Activated CD4-positive, alpha-beta T cell treated with anti-CD3 and anti-CD28 coated beads, Interleukin-2, amount 50 U/mL, for 1 hour (primary cell): ENCODE results near the gene DGKB.

Experiments
- DNase-seq: peaks from one replicate; pipeline ENCODE4 v3.0.0-alpha.2; 2020

The DGKB gene

DNA sequence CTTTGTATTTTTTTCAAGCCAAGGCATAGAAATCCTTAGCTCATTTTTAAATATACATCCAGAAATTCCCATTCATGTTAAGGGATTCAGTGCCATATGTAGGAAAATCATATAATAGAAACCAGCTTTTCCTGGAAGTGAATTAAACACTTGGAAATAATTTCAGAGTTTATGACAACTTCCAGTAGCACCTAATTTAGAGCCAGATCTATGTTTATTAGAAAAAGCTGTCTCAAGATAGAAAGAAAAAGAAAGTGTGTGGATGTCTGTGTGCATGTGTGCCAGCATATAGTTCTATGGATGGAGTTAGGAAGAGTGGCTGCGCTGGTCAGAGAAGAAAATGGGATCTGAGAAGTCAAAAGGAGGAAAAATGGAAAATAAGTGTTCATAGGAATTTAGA lies 225.7 kb downstream of the DGKB start:
- no peak for DNase-seq

DNA sequence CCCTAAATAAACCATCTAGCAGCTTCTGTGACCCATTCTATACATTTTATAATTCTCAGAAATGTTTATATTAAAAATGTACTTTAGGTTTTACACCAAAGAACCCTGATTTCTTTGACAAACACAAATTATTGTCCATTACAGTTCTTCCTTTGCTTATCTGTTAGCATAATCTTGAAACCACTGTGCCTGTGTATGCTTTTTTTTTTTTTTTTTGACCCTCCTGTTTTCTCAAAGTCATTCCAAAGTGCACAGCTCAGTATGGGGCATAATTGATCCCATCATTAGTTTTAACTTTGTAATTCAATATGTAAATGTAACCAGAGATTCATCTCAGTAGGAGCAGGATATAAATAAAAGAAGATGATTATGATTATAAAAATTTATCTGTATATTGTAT lies 229.3 kb downstream of the DGKB start:
- no peak for DNase-seq

DNA sequence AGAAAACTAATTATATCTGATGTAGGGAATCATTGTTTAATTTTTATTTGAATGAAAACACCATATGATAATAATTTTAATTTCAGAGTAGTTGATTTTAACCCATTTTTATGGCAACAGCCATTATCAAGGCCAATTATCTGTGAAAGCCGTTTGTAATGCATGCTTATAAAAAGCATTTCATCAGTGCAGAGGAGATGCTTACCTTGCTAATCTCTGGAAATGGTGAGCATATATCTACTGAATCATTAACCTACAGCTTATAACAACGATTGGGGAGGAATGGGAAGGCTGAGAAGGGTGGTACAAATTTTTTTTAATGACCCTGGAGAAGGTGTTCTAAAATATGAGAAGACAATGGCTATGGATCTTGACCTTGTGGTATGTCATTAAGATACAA lies 235.6 kb downstream of the DGKB start:
- DNase-seq = no peak

DNA sequence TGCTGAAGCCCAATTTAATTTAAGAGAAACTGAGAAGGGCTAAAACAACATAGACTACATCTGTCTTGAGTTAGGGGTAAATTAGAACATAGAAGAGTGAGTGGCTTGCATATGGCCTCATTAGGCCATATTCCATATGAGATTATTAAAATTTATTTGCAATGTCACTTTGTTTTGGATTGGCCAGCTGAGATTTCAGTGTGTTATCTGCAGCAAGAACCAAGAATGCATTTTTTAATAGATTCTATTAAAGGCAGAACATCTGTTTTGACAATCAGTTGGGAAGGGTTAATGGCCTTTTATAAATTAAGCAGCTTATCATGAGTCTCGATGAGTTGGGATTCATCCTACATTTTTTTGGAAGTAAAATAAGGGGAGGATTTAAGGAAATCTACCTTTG lies 236.2 kb downstream of the DGKB start:
- DNase-seq = no peak

DNA sequence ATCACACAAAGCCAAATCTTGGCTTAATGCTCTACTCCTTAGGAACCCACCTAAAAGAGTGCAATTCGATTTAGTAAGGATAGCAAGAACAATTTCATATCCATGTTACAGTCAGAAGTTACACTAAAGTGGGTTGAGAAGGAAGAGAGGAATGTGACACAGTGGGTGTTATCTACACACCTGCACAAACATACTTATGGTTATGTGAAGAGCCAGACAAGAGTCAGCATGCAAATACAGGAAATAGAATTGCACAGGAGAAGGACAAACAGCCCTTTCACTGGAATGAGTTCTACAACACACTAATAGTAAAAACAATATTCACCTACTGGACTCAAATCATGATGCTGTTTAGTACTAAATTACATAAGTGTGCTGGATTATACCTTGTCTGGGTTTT lies 262.8 kb downstream of the DGKB start:
- no peak for DNase-seq

DNA sequence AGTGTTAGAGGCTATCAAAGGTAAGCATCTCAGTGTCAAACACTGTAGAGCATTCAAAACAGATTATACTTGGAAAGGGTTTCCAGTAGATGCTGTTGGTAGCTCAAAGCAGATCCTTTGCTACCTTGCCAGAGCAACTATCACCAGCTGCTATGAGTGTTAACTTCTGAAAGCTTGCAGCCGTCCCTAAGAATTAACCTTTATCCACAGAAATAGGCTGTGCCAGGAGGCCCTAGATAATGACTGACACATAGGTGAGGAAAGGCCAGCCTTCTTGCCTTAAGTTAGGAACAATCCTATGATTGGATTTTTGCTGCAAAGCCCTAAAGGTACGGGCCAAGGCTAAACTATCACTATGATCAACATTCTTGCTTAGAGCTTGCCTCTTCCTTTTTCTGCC lies 263.2 kb downstream of the DGKB start:
- no peak for DNase-seq

DNA sequence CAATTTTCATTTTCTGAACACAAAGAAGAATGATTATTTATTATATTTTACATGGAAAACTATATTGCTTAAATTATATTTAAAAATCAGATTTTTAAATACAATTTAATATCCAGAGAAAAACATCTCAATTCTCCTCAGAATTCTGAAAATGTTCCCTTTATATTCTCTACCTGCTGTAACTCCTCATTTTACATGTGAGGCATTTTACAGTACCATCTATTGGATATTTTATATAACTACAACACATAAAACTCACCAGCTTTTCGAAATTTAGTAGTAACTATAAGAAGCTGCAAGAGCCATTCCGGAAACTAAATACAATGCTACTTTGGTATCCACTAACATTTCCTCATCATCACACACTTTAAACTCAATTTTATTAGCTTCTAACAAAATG lies 264.6 kb downstream of the DGKB start:
- no peak for DNase-seq

DNA sequence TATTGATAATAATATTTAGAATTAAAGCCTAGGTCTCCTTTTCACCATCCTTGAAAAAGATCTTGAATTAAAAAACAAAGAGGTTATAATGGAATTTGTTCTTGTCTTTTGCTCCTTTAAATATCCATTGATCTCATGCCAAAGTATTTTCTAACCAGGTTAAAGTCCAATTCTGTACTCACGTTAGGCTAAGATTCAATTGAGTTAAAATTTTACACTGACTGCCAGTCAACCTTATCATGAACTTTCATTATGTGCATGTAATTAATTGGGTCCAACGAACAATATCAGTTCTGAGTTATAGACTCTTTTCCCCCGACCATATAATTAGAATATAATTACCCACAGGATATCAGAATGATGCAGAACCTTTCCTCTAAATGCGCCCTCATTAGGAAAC lies 266.6 kb downstream of the DGKB start:
- DNase-seq = no peak

DNA sequence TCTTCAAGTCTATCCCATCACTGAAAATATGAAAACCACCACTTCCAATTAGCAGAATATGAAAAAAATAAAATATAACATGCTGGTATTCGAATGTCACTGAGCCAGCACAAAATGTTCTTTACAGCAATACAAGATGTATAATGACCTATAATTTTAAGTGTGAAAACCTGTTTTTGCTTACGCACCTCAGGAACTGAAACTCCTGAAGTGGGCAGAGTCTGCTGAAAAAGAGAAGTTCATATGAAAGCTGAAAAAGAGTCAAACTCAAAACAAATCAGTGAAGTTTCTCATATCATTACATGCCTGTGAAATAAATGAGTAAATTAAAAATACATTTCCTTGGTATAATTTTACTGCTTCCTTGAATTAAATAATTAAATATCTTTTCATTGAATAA lies 272.5 kb downstream of the DGKB start:
- no peak for DNase-seq

DNA sequence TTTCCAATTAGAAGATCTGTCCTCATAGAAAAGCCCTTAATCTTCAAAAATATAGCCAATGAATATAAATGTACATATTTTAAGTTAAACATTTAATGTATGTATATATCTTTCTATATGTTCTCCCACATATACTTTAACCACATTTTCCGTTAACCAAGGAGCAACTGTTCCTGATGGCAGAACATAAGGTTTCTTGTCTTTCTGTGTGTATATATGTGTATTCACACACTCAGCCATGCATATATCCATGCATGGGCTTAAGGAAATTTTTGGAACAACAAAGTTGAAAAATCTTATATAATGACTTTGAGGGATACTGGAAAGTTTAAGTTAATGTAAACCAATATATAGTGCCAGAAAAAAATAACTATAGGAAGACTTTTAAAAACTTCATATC lies 274.0 kb downstream of the DGKB start:
- no peak for DNase-seq

DNA sequence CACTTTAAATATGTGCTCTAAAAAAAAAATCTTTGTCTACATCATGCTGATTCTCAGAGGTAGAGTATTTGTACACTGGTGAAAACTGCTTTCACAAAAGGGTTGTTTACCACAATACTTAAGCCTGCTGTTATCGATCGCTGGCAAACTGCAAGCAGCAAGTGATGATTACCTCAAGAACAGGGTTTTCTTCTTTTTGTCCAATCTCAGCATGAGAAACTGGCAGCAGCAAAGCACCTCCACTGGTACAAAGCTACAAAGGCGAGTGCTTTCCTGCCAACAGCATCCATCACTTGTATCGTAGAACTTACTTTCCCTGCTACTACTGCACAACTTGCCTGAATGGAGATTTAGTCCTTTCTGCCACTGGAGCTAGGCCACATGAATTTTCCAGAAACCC lies 276.5 kb downstream of the DGKB start:
- DNase-seq = no peak

DNA sequence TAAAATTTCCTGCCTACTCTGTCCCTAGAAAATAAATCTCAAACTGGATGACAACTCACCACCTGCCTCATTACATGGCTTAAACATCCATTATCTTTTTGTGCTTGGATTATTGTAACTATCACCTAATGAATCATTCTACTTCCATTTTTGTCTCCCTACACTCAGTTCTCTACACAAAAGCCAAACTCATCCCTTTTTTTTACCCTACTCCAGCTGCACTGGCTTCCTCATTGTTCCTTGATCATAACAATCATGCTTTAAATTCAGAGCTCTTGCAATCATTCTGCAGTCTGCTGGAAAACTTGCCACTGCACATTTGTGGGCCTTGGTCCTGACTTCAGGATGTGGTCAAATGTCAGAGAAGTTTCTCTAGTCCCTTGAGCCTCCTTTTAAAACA lies 280.0 kb downstream of the DGKB start:
- DNase-seq = no peak

DNA sequence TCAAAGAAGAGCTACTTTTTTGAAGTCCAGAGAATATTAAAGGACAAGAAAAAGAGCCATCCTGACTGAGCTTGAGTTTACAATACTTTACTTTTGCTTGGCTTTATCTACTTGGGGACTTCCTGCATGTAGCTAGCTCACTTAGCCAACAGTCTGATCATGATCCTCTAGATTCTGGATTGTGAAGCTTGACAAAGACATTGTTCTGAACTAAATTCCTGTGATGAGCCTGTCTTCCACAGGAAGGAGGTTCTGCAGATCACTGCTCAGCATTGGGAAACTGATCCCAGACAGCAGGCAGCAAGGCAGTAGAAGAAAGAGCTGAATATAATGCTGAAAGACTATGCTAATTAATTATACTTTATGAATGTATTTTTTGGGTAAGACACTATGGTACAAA lies 296.4 kb downstream of the DGKB start:
- DNase-seq = no peak

DNA sequence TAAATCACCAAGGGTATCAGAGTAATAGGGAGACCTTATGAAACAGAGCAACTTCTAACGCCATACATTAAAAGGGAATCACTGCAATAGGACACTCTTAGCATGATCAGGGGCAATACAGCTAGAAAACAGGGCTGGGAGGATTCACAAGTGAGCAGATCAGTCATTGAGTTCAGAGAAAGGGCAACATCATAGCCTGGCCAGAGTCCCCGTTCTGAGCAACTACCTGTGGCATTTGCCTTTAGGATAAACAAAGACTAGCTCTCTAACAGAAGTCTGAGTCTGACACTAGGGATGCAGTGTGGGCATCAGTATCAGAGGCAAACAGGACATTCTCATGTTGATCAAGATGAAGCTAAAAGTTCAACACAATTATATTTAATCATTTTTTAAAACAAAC lies 297.9 kb downstream of the DGKB start:
- DNase-seq = no peak

DNA sequence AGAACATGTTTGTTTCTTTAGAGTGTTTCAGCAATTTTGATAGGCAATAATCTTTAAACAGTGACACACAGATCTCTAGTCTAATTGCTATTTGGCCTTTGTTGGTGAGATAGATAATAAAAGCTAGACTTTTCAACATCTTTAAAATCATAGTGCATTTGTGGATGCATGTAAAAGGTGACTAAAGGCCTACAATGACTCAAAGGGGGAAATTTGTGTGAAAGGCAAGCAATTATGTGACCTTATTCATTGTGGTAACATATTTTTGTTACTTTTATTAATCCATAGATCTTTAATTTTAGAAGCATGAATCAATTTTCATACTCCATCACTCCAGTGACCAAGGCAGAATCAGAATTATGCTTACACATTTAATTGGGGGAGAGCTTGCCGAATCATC lies 299.7 kb downstream of the DGKB start:
- DNase-seq = no peak

DNA sequence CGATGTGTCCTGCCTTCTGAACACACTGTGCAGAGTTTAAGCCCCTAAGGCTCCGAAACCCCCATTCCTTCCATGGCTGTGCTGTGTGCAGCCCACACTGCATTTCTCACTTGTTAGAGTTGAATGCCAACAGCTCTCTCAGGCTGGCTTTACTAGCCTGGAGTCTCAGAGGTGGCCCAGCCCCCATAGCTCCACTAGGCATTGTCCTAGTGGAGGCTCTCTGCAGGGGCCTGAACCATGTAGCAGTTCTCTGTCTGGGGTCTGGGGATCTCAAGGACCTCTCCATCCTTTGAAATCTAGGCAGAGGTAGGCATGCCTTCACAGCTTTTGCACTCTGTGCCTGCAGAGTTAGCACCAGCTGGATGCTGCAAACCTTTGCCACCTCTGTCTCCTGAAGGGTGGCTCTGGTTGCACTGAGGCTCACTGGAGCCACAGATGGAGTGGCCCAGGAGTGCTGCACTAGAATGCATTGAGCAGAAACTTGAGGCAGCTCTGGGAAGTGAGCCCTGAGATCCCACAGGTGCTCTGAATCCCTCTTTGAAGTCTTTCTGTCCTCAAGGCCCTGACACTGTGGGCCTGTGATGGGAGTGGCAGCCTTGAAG lies 301.7 kb downstream of the DGKB start:
- no peak for DNase-seq

DNA sequence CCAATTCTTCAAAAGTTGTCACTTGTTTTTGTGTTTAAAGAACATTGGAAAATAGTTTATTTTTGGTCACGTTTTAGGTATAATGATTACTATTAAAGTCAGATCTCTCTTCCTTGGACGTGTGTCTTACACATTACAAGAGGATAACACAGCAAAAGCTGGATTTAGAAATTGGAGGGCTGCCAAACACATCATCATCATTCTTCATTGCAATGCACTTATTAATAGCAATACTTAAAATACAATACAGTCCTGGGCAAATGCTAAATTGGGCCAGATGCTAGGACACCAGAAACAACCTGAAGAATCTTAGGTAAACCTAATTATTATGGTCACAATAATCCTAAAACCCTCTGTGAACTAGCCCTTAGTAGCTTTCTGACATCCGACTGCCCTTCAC lies 303.6 kb downstream of the DGKB start:
- DNase-seq = no peak

DNA sequence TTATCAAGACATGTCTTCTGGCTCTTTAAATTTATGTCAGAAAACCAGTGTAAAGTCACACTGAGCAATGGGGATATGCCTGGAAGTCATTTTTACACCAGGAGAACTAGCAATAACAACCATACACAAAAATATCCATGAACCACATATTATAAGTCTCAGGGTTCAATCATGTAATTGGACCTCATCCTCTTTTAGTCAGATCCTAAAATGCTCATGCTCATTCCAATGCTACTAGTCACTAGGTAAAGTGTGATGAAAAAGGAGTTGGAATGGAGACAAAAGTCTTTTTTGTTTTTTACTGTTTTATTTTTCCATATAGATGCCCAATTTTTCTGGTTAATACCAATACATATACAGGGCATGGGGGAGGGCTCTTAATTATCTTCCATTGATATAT lies 306.1 kb downstream of the DGKB start:
- no peak for DNase-seq

DNA sequence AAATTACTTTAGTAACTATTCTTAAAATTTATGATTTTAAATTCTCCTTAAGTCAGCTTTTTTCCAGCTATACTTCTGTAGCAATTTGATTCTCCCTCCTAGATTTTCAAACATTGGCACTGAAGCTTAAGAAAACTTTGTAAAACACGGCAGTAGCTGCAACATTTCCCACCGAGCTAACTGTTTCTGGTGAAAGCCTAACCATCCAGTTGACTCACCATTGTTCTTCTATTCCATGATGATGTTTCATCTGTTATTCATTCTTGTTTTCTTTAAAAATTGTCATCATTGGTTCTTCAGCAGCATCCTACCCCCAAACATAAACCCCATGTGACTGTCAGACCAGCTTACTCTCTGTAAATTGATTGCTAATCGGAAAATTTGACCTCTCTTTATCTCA lies 312.3 kb downstream of the DGKB start:
- no peak for DNase-seq

DNA sequence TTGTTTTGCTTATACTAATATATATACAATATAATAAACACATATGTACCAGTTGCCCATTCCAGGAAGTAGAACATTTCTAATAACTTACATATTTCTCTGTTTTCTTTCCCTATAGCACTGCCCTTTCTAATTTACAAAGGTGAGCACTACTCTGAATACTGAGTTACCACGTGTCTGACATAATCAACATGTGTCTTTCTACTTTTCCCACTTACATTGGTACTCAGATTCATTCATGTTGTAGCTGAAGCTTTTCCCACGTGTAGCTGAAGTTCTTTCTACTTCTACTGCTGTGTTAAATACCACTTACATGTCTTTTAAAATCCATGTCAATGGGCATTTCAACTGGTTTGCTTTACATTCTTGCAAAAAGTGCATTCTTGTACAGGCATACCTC lies 317.3 kb downstream of the DGKB start:
- no peak for DNase-seq

DNA sequence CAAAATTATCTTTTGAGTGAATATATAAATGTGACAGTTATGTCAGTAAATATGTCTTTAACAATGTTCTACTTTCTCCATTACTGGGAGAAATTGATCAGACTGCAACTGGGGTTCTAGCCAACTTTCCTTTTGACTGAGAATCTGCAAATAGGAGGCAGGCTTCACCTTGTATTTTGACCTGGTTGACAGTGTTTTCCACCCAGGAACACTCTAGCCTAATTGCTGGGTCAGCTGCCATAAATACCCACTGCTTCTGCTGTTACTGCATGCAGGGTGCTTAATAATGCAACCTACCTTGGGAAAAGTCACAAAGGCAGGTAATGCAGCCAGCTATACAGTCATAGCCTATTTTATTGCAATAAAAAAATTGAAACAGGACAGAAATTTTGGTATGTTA lies 319.0 kb downstream of the DGKB start:
- no peak for DNase-seq

DNA sequence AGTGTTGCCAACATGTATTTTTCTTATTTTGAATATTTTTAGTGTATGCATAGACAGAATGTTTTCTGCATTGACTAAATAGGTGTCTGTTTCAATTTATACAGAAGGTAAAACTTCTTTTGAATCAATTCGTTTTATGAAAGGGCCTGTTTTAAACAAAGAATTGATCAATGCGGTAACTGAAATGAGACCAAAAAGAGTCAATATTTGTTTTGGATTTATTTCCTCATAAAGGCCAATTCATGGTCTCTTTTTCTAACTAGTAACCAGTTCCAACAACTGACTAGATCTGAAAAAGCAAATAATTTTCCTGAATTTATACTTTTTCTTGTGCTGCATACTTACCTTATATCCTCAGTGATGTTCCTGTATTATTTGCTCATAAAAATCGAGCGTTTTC lies 320.5 kb downstream of the DGKB start:
- DNase-seq = no peak

DNA sequence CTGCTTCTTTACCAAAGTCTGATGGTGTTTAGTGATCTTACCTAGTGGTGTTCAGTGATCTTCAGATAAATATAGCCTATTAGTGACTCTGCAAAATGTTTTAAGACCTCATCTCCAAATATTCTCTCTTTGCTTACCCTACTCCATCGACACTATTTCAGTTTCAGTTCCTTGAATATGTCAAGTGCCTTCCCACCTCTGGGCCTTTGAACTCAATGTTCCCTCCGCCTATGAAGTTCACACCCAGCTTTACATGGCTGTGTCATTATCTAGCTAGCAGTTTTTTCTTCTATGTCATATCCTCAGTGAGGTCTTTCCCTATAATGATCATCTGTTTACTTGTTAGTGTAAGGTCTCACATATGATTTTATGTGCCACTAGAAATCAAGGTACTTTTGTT lies 322.6 kb downstream of the DGKB start:
- DNase-seq = no peak

DNA sequence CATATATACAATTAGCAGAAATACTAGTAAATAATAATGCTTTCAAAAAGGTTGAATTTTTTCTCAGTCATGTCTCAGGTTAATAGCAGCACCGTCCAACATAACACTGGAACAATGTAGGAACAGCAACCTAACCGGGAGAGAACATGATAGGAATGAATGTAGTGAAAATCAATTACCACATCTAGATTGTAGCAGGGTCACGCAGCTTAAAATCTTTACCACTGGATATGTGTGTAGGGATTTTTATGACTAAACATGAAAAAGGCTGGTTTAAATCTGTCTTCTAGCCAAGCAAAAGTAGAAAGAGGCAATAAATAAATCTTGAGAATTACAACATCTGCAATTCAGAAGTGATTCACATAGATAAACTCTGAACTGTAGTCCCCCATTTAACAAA lies 326.0 kb downstream of the DGKB start:
- DNase-seq = no peak

DNA sequence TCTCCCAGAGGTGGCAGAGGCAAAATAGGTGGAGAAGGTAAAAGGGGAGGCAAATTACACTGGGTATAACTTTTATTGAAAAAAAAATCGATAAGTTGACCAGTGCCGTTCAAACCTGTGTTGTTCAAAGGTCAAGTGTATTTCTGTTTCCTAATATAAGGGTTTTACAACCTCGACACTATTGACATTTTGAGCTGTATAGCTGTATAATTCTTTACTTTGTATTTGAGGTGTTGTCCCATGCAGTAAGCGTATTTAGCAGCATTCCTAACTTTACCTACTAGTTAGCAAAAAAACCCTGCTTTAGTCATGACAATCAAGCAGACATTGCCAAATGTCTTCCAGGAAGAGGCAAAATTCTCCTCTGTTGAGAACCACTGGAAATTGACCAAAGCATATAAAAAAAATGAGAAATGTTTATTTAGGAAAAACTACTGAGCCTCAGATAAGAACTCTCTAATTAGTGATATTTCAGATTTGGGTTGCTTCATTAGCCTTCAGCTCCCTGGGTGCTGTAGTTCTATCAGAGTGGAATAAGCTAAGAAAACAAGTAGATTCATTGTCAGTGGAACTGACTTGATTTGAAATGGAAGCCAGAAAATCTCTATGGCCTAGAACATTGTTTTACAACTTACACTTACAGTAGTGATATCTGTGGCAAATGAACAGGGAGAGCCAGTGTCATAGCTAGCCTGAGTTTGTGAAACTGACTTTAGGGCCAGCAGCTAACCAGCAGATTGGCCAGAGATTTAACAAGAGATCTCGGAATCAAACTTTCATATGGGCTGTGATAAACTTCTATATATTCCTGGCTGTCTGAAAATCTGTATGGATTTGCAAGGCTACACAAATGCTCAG lies 331.6 kb downstream of the DGKB start:
- no peak for DNase-seq
